Measurements from ENCODE around the gene SOX10. TPM values are rescaled to one million over a fixed set of nuclear protein-coding genes. Genes with fewer than 3 reads are reported as not detected.
A peak's percentile ranks its signal among the peaks of the same experiment; 100 is the strongest.

SOX10 gene
- polyA plus RNA-seq, 3 donors: not detected

DNA sequence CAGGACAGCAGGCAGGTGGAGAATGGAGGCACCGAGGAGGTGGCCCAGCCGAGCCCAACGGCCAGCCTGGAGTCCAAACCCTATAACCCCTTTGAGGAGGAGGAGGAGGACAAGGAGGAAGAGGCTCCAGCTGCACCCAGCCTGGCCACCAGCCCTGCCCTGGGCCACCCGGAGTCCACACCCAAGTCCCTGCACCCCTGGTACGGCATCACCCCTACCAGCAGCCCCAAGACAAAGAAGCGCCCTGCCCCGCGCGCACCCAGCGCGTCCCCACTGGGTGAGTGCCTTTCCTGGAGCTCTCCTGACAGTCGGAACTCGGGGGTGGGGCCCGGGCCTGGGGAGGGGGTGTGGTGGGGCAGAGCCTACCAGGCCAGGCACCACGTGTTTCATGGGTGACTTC, 58.6 kb downstream of the SOX10 start:
- no peaks in the 10 kb centered on the region for H4K20me1 ChIP-seq (ENCODE audit: insufficient read depth, low read length)
- no peaks in the 10 kb centered on the region for H3K79me2 ChIP-seq (ENCODE audit: insufficient read depth, low read length)
- H3K27ac ChIP-seq (ENCODE audit: low read depth in 1 of 2, low read length in 2 of 2): no peak overlapping the region
- H3K4me3 Mint-ChIP-seq: no peak overlapping the region
- no peak overlapping the region for H3K27ac Mint-ChIP-seq
- H3K4me3 ChIP-seq (replicated peaks in 1 of 3; ENCODE audit: low read depth in 2 of 3, low read length in 3 of 3): no peak overlapping the region
- TF ChIP-seq, protein P1, sequence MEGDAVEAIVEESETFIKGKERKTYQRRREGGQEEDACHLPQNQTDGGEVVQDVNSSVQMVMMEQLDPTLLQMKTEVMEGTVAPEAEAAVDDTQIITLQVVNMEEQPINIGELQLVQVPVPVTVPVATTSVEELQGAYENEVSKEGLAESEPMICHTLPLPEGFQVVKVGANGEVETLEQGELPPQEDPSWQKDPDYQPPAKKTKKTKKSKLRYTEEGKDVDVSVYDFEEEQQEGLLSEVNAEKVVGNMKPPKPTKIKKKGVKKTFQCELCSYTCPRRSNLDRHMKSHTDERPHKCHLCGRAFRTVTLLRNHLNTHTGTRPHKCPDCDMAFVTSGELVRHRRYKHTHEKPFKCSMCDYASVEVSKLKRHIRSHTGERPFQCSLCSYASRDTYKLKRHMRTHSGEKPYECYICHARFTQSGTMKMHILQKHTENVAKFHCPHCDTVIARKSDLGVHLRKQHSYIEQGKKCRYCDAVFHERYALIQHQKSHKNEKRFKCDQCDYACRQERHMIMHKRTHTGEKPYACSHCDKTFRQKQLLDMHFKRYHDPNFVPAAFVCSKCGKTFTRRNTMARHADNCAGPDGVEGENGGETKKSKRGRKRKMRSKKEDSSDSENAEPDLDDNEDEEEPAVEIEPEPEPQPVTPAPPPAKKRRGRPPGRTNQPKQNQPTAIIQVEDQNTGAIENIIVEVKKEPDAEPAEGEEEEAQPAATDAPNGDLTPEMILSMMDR (IDR thresholded peaks at IDR 0.05): no peak
- H3K9ac ChIP-seq (ENCODE audit: insufficient read depth, low read length, poor library complexity, severe bottlenecking): no peak overlapping the region
- H2AFZ ChIP-seq (ENCODE audit: insufficient read depth, low read depth, low read length, poor library complexity, severe bottlenecking): no peak overlapping the region
- H3K36me3 Mint-ChIP-seq: peaks cover 37 to 63% of the 10 kb centered on the region in 2 donors
- no peaks in the 10 kb centered on the region for H3K9me3 ChIP-seq (replicated peaks in 1 of 2; ENCODE audit: control insufficient read depth in 1 of 2, insufficient read depth in 1 of 2, low read length in 2 of 2)
- no peaks in the 10 kb centered on the region for H3K4me1 ChIP-seq (ENCODE audit: control insufficient read depth in 1 of 2, insufficient read depth in 2 of 2, low read length in 2 of 2)
- no peaks in the 10 kb centered on the region for H3K9me3 Mint-ChIP-seq
- no peak overlapping the region for H3K4me2 ChIP-seq (replicated peaks; ENCODE audit: extremely low read depth, low read length, poor library complexity, severe bottlenecking)
- 100% methylated on average over 1 of the region's 15 CpGs for WGBS (ENCODE audit: insufficient coverage)
- H3K27me3 Mint-ChIP-seq (ENCODE audit: low read depth in 3 of 3): peaks cover 0 to 4% (median 0%) of the 10 kb centered on the region in 3 donors
- DNase-seq: no peak
- H3K27me3 ChIP-seq (ENCODE audit: control insufficient read depth in 2 of 2, insufficient read depth in 2 of 2, low read length in 2 of 2): no peaks in the 10 kb centered on the region
- intact Hi-C loops (cut with micrococcal nuclease): no loop called here
- H3K36me3 ChIP-seq (replicated peaks in 1 of 2; ENCODE audit: control insufficient read depth in 1 of 2, insufficient read depth in 2 of 2, low read length in 2 of 2): peaks cover 38 to 44% of the 10 kb centered on the region in 2 donors
- H3K4me1 Mint-ChIP-seq: no peaks in the 10 kb centered on the region

DNA sequence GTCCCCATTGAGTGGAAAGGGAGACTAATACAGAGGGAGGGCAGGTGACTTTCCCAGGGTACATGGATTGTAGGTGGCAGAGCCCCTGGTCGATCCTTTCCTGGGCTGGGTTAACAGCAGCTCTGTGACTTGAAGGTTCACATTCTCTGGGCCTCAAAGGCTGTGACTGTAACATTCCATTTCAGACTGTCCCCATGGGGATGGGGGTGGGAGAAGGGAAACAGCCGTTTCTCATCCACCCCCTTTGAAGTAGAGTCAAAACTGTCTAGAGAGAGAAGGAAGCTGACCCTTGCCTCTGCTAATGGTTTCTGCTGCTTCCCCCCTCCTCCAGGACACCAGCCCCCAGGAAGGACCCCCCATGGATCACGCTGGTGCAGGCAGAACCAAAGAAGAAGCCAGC, 59.0 kb downstream of the SOX10 start:
- TF ChIP-seq, protein P1 (IDR thresholded peaks at IDR 0.05): no peak
- Histone ChIP-seq H3K9ac (ENCODE audit: insufficient read depth, low read length, poor library complexity, severe bottlenecking) (no peak overlapping the region), H3K27ac (ENCODE audit: low read depth in 1 of 2, low read length in 2 of 2) (no peak overlapping the region), H2AFZ (ENCODE audit: insufficient read depth, low read depth, low read length, poor library complexity, severe bottlenecking) (no peak overlapping the region), H3K4me1 (ENCODE audit: control insufficient read depth in 1 of 2, insufficient read depth in 2 of 2, low read length in 2 of 2) (peaks cover under 1 to 1% of the 10 kb centered on the region in 2 donors), H3K79me2 (ENCODE audit: insufficient read depth, low read length) (no peaks in the 10 kb centered on the region), H3K9me3 (replicated peaks in 1 of 2; ENCODE audit: control insufficient read depth in 1 of 2, insufficient read depth in 1 of 2, low read length in 2 of 2) (no peaks in the 10 kb centered on the region), H4K20me1 (ENCODE audit: insufficient read depth, low read length) (no peaks in the 10 kb centered on the region), H3K4me3 (replicated peaks in 1 of 3; ENCODE audit: low read depth in 2 of 3, low read length in 3 of 3) (no peak overlapping the region), H3K27me3 (ENCODE audit: control insufficient read depth in 2 of 2, insufficient read depth in 2 of 2, low read length in 2 of 2) (no peaks in the 10 kb centered on the region), H3K4me2 (replicated peaks; ENCODE audit: extremely low read depth, low read length, poor library complexity, severe bottlenecking) (no peak overlapping the region), H3K36me3 (replicated peaks in 1 of 2; ENCODE audit: control insufficient read depth in 1 of 2, insufficient read depth in 2 of 2, low read length in 2 of 2) (peaks cover 38 to 44% of the 10 kb centered on the region in 2 donors)
- peaks cover 0 to 2% (median 0%) of the 10 kb centered on the region in 3 donors for H3K27me3 Mint-ChIP-seq (ENCODE audit: low read depth in 3 of 3)
- no peak overlapping the region for H3K4me3 Mint-ChIP-seq
- no peak for DNase-seq
- H3K36me3 Mint-ChIP-seq: peaks cover 37 to 63% of the 10 kb centered on the region in 2 donors
- intact Hi-C loops (cut with micrococcal nuclease): no loop called here
- peaks cover under 1% of the 10 kb centered on the region for H3K4me1 Mint-ChIP-seq
- no peaks in the 10 kb centered on the region for H3K9me3 Mint-ChIP-seq
- peak overlapping the region in 1 of 7 donors; percentile 38 for H3K27ac Mint-ChIP-seq
- WGBS (ENCODE audit: insufficient coverage): 100% methylated on average over 1 of the region's 3 CpGs

All from CD14-positive monocyte (primary cell).